ENCODE data around the gene XYLT1.

The XYLT1 gene

GRCh38 chr16:17457997-17458396 lies 12.8 kb downstream of the XYLT1 start (continued):
- TF ChIP-seq ARNTL (CRISPR knock-in tag; IDR thresholded peaks at IDR 0.05; ENCODE audit: borderline replicate concordance, low read depth) (no peak), CSDC2 (CRISPR knock-in tag; IDR thresholded peaks at IDR 0.05) (no peak), ESRRG (CRISPR knock-in tag; IDR thresholded peaks at IDR 0.05) (no peak), BACH2 (CRISPR knock-in tag; IDR thresholded peaks at IDR 0.05; ENCODE audit: borderline replicate concordance) (no peak)

DNA sequence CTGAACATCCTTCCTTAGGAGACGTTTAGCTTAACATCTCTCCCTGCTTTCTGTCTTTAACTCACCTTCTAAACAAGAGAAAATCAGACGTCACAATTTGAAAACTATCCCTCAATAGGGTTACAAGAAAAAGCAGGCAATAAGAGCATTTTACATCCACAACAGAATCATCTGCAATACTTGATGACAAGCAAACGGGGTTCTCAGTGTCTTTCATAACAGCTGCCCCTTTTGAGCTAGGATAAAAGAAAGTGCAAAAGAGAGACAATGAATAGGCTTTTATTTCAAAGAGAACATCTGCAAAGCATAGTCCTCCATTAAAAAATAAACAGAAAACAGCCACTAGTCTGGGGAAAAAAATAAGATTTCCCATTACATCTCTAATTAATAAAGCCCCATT lies 13.2 kb downstream of the XYLT1 start:
- ATAC-seq, result no peak
- TF ChIP-seq ZNF8 (CRISPR knock-in tag; IDR thresholded peaks at IDR 0.05), result no peak
- TF ChIP-seq ZNF70 (CRISPR knock-in tag; IDR thresholded peaks at IDR 0.05), result no peak
- TF ChIP-seq CSDC2 (CRISPR knock-in tag; IDR thresholded peaks at IDR 0.05), result no peak
- no peak for TF ChIP-seq ISL1 (CRISPR knock-in tag; IDR thresholded peaks at IDR 0.05)
- TF ChIP-seq, protein P1, sequence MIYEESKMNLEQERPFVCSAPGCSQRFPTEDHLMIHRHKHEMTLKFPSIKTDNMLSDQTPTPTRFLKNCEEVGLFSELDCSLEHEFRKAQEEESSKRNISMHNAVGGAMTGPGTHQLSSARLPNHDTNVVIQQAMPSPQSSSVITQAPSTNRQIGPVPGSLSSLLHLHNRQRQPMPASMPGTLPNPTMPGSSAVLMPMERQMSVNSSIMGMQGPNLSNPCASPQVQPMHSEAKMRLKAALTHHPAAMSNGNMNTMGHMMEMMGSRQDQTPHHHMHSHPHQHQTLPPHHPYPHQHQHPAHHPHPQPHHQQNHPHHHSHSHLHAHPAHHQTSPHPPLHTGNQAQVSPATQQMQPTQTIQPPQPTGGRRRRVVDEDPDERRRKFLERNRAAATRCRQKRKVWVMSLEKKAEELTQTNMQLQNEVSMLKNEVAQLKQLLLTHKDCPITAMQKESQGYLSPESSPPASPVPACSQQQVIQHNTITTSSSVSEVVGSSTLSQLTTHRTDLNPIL (CRISPR knock-in tag; IDR thresholded peaks at IDR 0.05; ENCODE audit: low read depth), result no peak

DNA sequence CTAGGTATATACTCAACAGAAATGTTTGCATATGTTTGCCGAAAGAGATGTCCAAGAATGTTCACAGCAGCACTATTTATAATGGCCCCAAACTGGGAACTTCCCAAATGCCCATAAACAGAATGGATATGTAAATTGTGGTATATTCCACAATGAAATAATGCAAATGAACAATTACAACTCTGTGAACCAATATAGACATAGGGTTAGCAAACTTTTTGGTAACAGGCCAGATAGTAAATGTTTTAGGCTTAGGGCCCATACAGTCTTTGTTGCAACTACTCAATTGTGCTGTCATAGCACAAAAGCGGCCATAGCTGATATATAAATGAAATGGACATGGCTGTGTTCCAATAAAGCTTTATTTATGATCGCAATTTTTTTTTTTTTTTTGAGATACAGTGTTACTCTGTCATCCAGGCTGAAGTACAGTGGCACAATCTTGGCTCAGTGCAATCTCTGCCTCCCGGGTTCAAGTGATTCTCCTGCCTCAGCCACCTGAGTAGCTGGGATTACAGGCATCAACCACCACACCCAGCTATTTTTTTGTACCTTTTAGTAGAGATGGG lies 16.5 kb downstream of the XYLT1 start:
- TF ChIP-seq ZNF8 (CRISPR knock-in tag; IDR thresholded peaks at IDR 0.05) (no peak), CSDC2 (CRISPR knock-in tag; IDR thresholded peaks at IDR 0.05) (no peak), TCF4 (CRISPR knock-in tag; IDR thresholded peaks at IDR 0.05; ENCODE audit: borderline replicate concordance) (no peak), ZNF565 (CRISPR knock-in tag; conservative IDR thresholded peaks at IDR 0.05; ENCODE audit: low read depth) (no peak), SNAI2 (CRISPR knock-in tag; IDR thresholded peaks at IDR 0.05) (no peak), ZC3H10 (CRISPR knock-in tag; IDR thresholded peaks at IDR 0.05) (no peak), ESRRG (CRISPR knock-in tag; IDR thresholded peaks at IDR 0.05) (no peak), ZNF70 (CRISPR knock-in tag; IDR thresholded peaks at IDR 0.05) (no peak), ZFP30 (CRISPR knock-in tag; IDR thresholded peaks at IDR 0.05) (no peak)
- ATAC-seq, result no peak

DNA sequence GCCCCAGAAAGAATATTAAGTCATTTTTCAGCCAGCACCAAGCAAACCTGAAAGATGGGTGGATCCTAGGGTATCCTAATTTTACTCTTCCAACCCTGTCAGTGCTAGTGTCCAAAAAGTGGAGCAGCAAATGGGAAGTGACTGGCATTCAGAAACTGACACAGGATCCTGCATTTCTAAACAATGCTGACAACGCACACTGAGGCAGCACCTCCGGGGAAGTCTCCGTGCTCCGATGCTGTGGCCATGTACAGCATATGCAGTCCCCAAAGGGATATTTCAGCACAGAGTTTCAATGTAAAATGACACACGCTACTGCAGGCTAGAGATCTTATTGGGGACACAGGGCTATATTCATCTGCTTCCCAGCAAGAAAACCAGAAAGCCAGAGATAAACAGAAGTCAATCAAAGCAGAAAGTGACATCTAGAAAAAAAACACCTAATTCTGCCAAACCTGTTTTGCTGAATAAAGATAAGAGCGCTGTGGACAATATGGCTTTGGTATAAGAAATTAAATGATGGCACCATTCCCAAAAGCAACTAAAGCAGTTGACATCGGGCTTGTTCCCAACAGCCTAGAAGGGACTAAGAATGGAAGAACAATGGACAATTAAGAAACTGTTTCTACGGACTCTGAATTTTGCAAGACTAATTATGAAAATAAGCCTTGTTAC lies 17.3 kb downstream of the XYLT1 start:
- no peak; the same call in 2 of the 3 replicates for ATAC-seq
- TF ChIP-seq CSRNP3 (CRISPR knock-in tag; IDR thresholded peaks at IDR 0.05), result no peak
- no peak for TF ChIP-seq ZFP3 (CRISPR knock-in tag; IDR thresholded peaks at IDR 0.05)
- TF ChIP-seq TOX (CRISPR knock-in tag; IDR thresholded peaks at IDR 0.05; ENCODE audit: borderline replicate concordance), result no peak
- TF ChIP-seq, protein P2, sequence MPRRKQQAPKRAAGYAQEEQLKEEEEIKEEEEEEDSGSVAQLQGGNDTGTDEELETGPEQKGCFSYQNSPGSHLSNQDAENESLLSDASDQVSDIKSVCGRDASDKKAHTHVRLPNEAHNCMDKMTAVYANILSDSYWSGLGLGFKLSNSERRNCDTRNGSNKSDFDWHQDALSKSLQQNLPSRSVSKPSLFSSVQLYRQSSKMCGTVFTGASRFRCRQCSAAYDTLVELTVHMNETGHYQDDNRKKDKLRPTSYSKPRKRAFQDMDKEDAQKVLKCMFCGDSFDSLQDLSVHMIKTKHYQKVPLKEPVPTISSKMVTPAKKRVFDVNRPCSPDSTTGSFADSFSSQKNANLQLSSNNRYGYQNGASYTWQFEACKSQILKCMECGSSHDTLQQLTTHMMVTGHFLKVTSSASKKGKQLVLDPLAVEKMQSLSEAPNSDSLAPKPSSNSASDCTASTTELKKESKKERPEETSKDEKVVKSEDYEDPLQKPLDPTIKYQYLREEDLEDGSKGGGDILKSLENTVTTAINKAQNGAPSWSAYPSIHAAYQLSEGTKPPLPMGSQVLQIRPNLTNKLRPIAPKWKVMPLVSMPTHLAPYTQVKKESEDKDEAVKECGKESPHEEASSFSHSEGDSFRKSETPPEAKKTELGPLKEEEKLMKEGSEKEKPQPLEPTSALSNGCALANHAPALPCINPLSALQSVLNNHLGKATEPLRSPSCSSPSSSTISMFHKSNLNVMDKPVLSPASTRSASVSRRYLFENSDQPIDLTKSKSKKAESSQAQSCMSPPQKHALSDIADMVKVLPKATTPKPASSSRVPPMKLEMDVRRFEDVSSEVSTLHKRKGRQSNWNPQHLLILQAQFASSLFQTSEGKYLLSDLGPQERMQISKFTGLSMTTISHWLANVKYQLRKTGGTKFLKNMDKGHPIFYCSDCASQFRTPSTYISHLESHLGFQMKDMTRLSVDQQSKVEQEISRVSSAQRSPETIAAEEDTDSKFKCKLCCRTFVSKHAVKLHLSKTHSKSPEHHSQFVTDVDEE (CRISPR knock-in tag; IDR thresholded peaks at IDR 0.05), result no peak
- no peak for TF ChIP-seq ISL1 (CRISPR knock-in tag; IDR thresholded peaks at IDR 0.05)
- no peak for TF ChIP-seq BACH2 (CRISPR knock-in tag; IDR thresholded peaks at IDR 0.05; ENCODE audit: borderline replicate concordance)
- no peak for TF ChIP-seq CSDC2 (CRISPR knock-in tag; IDR thresholded peaks at IDR 0.05)
- TF ChIP-seq OSR1 (CRISPR knock-in tag; IDR thresholded peaks at IDR 0.05), result no peak
- TF ChIP-seq SNAI2 (CRISPR knock-in tag; IDR thresholded peaks at IDR 0.05), result no peak

DNA sequence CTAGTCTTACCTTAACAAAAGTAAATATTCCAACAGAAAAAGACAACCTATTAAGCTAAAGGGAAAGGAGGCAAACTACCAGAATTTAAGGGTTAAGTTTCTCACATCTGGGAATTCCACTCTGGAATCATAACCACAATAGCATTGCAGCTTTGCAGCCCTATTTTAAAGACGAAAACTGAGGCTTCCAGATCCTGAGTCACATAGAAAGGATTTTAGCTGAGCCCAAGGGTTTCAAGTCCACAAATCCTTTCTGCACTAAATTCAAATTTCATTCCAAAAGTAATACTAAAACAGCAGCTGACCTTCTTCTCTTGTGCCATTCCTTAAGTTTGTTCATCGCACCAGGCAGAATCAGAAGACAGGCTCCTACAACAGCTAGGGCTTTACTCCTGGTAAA lies 17.8 kb downstream of the XYLT1 start:
- no peak for ATAC-seq
- TF ChIP-seq, protein P3, sequence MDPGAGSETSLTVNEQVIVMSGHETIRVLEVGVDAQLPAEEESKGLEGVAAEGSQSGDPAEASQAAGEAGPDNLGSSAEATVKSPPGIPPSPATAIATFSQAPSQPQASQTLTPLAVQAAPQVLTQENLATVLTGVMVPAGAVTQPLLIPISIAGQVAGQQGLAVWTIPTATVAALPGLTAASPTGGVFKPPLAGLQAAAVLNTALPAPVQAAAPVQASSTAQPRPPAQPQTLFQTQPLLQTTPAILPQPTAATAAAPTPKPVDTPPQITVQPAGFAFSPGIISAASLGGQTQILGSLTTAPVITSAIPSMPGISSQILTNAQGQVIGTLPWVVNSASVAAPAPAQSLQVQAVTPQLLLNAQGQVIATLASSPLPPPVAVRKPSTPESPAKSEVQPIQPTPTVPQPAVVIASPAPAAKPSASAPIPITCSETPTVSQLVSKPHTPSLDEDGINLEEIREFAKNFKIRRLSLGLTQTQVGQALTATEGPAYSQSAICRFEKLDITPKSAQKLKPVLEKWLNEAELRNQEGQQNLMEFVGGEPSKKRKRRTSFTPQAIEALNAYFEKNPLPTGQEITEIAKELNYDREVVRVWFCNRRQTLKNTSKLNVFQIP (CRISPR knock-in tag; IDR thresholded peaks at IDR 0.05; ENCODE audit: borderline replicate concordance, low read depth), result no peak
- no peak for TF ChIP-seq TCF4 (CRISPR knock-in tag; IDR thresholded peaks at IDR 0.05; ENCODE audit: borderline replicate concordance)
- TF ChIP-seq PPARA (CRISPR knock-in tag; IDR thresholded peaks at IDR 0.05; ENCODE audit: borderline replicate concordance), result no peak
- TF ChIP-seq, protein P1 (CRISPR knock-in tag; IDR thresholded peaks at IDR 0.05; ENCODE audit: low read depth), result no peak
- no peak for TF ChIP-seq OSR1 (CRISPR knock-in tag; IDR thresholded peaks at IDR 0.05)
- no peak for TF ChIP-seq SNAI2 (CRISPR knock-in tag; IDR thresholded peaks at IDR 0.05)
- TF ChIP-seq ESRRG (CRISPR knock-in tag; IDR thresholded peaks at IDR 0.05), result no peak
- TF ChIP-seq ZFP30 (CRISPR knock-in tag; IDR thresholded peaks at IDR 0.05), result no peak
- no peak for TF ChIP-seq ZFP3 (CRISPR knock-in tag; IDR thresholded peaks at IDR 0.05)
- TF ChIP-seq, protein P4, sequence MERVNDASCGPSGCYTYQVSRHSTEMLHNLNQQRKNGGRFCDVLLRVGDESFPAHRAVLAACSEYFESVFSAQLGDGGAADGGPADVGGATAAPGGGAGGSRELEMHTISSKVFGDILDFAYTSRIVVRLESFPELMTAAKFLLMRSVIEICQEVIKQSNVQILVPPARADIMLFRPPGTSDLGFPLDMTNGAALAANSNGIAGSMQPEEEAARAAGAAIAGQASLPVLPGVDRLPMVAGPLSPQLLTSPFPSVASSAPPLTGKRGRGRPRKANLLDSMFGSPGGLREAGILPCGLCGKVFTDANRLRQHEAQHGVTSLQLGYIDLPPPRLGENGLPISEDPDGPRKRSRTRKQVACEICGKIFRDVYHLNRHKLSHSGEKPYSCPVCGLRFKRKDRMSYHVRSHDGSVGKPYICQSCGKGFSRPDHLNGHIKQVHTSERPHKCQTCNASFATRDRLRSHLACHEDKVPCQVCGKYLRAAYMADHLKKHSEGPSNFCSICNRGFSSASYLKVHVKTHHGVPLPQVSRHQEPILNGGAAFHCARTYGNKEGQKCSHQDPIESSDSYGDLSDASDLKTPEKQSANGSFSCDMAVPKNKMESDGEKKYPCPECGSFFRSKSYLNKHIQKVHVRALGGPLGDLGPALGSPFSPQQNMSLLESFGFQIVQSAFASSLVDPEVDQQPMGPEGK (CRISPR knock-in tag; IDR thresholded peaks at IDR 0.05; ENCODE audit: borderline replicate concordance), result no peak
- TF ChIP-seq ISL1 (CRISPR knock-in tag; IDR thresholded peaks at IDR 0.05), result no peak
- TF ChIP-seq GLIS3 (CRISPR knock-in tag; IDR thresholded peaks at IDR 0.05), result no peak
- no peak for TF ChIP-seq ZNF565 (CRISPR knock-in tag; conservative IDR thresholded peaks at IDR 0.05; ENCODE audit: low read depth)
- TF ChIP-seq TOX (CRISPR knock-in tag; IDR thresholded peaks at IDR 0.05; ENCODE audit: borderline replicate concordance), result no peak
